HepG2 (cell line): ENCODE data around the gene RNF8. TPM values are rescaled to one million over a fixed set of nuclear protein-coding genes. Genes with fewer than 3 reads are reported as not detected.
A peak's percentile ranks its signal among the peaks of the same experiment; 100 is the strongest.

ENCODE experiments used
- ATAC-seq: fragments of 200-7000 bp; cut with Tn5 transposase; 3 replicates; pipeline ENCODE4 v1.9.1; 2020; ENCODE audit warnings: mild to moderate bottlenecking, moderate library complexity
- BruUV-seq: library from RNA; stranded (reverse); fragments of 400-500 nt; replicated peaks from 2 replicates; lab custom pipeline; 2021; lab: Mats Ljungman, UMichigan
- CTCF ChIA-PET: fragments of 300-600 bp; formaldehyde crosslinking; extraction: SDS; loops from one replicate; lab custom pipeline; 2021; ENCODE audit warnings: low total read pairs, inconsistent platforms, low intra/inter-chr PET ratio; lab: Yijun Ruan, JAX
- POLR2A ChIA-PET: fragments of 350-600 bp; sonication (Branson Sonifier 250); formaldehyde crosslinking; loops from one replicate; lab custom pipeline; 2020; ENCODE audit warnings: antibody characterized with exemption, inconsistent platforms; lab: Yijun Ruan, JAX
- DNase-seq: peaks from one replicate; pipeline ENCODE4 v3.0.0-alpha.2; 2015; ENCODE audit warnings: low spot score
- FAIRE-seq: peaks from 3 replicates; lab custom pipeline; 2011; peaks lifted over from hg19 to GRCh38; lab: Jason Lieb, UNC
- H2AFZ ChIP-seq: one replicate; pipeline ENCODE4 v1.6.1; 2011; ENCODE audit warnings: low read length, inconsistent platforms
- H3K27ac ChIP-seq: fragments of 300-600 bp; 3 replicates; pipeline ENCODE4 v1.8.0; 2011; ENCODE audit warnings: mixed run types, mild to moderate bottlenecking, mixed read lengths, low read length, inconsistent platforms; ENCODE audit not compliant: insufficient read depth; ENCODE audit errors: extremely low read length
- H3K27me3 ChIP-seq, 2 experiments: fragments of 200-600 bp in 1 of 2; 2 replicates in 1 of 2; 3 replicates in 1 of 2; pipeline versions ENCODE4 v1.6.0 to v1.8.0; 2011; ENCODE audit warnings: low read length in 2 of 2, mild to moderate bottlenecking in 2 of 2, moderate library complexity in 2 of 2, inconsistent platforms in 1 of 2; ENCODE audit not compliant: insufficient read depth in 2 of 2, control insufficient read depth in 1 of 2
- H3K36me3 ChIP-seq, 2 experiments: fragments of 200-600 bp in 1 of 2; replicated peaks in 1 of 2; 2 replicates in 1 of 2; 3 replicates in 1 of 2; pipeline versions ENCODE4 v1.5.1 to v1.8.0; 2011; ENCODE audit warnings: low read length in 2 of 2, inconsistent platforms in 1 of 2; ENCODE audit not compliant: insufficient read depth in 2 of 2, control insufficient read depth in 1 of 2
- H3K4me1 ChIP-seq: 2 replicates; pipeline ENCODE4 v1.5.1; 2012; ENCODE audit warnings: low read length, inconsistent platforms; ENCODE audit not compliant: insufficient read depth
- H3K4me2 ChIP-seq: 2 replicates; pipeline ENCODE4 v1.6.0; 2011; ENCODE audit warnings: low read depth, low read length, inconsistent platforms
- H3K4me3 ChIP-seq, 3 experiments: fragments of 200-600 bp in 1 of 3; sonication (generic), shearing (Covaris generic) in 1 of 3; replicated peaks in 1 of 3; 2 replicates each; pipeline ENCODE4 v1.5.1; 2011 to 2016; ENCODE audit warnings: low read length in 3 of 3, inconsistent platforms in 2 of 3, low read depth in 2 of 3, mild to moderate bottlenecking in 2 of 3, control low read depth in 1 of 3, mixed read lengths in 1 of 3; ENCODE audit not compliant: insufficient read depth in 1 of 3
- H3K79me2 ChIP-seq: one replicate; pipeline ENCODE4 v1.6.1; 2011; ENCODE audit warnings: low read length, inconsistent platforms; ENCODE audit not compliant: insufficient read depth
- H3K9ac ChIP-seq: 2 replicates; pipeline ENCODE4 v1.6.0; 2011; ENCODE audit warnings: mild to moderate bottlenecking, low read depth, low read length, inconsistent platforms; ENCODE audit not compliant: insufficient read depth
- H3K9me3 ChIP-seq: 2 replicates; pipeline ENCODE4 v1.5.1; 2012; ENCODE audit warnings: mild to moderate bottlenecking, low read length
- H4K20me1 ChIP-seq: 2 replicates; pipeline ENCODE4 v1.6.0; 2011; ENCODE audit warnings: inconsistent platforms, mild to moderate bottlenecking, low read length, moderate library complexity; ENCODE audit not compliant: insufficient read depth
- EZH2 ChIP-seq: conservative IDR thresholded peaks from 2 replicates; pipeline ENCODE4 v1.6.1; 2012; ENCODE audit warnings: mild to moderate bottlenecking, low read depth, low read length, moderate library complexity
- NFIC ChIP-seq: IDR thresholded peaks from 2 replicates; pipeline ENCODE4 v1.6.1; 2012; ENCODE audit warnings: mild to moderate bottlenecking, low read length, inconsistent platforms
- NFYB ChIP-seq: sonication (generic); formaldehyde crosslinking; IDR thresholded peaks from 2 replicates; pipeline ENCODE4 v1.4.0; 2020; ENCODE audit warnings: missing genetic modification reagents
- PAXIP1 ChIP-seq: sonication (generic); formaldehyde crosslinking; conservative IDR thresholded peaks from 2 replicates; pipeline ENCODE4 v1.4.0; 2020; ENCODE audit warnings: mild to moderate bottlenecking, missing genetic modification reagents, moderate library complexity
- SIN3A ChIP-seq: IDR thresholded peaks from 2 replicates; pipeline ENCODE4 v1.6.1; 2011; ENCODE audit warnings: low read depth, mild to moderate bottlenecking, control low read depth, low read length, borderline replicate concordance
- SYNCRIP ChIP-seq: fragments of 200-400 bp; formaldehyde crosslinking; IDR thresholded peaks from 2 replicates; pipeline ENCODE4 v1.6.1; 2018; ENCODE audit warnings: mild to moderate bottlenecking, low read depth, low read length; ENCODE audit not compliant: insufficient read depth
- UBTF ChIP-seq: sonication (generic); formaldehyde crosslinking; IDR thresholded peaks from 2 replicates; pipeline ENCODE4 v1.4.0; 2020; ENCODE audit warnings: mild to moderate bottlenecking, missing genetic modification reagents
- ZBTB1 ChIP-seq: sonication (generic); formaldehyde crosslinking; IDR thresholded peaks from 2 replicates; pipeline ENCODE4 v1.4.0; 2020; ENCODE audit warnings: missing genetic modification reagents, borderline replicate concordance
- ZNF691 ChIP-seq: sonication (generic); formaldehyde crosslinking; IDR thresholded peaks from 2 replicates; pipeline ENCODE4 v1.4.0; 2020; ENCODE audit warnings: missing genetic modification reagents, low read depth, mild to moderate bottlenecking, borderline replicate concordance
- ZNF792 ChIP-seq: IDR thresholded peaks from 2 replicates; pipeline ENCODE4 v1.6.1; 2016
- WGBS: methylation state at CpG from one replicate; pipeline ENCODE4 v1.1.6; 2017; ENCODE audit warnings: low lambda C conversion rate; 5-methylcytosine and 5-hydroxymethylcytosine counted together
- in situ Hi-C: cut with HindIII; loops from 2 replicates; pipeline ENCODE4 v1.10.0; 2017; ENCODE audit warnings: low pct_unique_long_range_greater_than_20kb; ENCODE audit not compliant: extremely low pct_ligation_motif_present
- intact Hi-C: fragments of 100-400 bp; cut with micrococcal nuclease; formaldehyde crosslinking; loops from one replicate; pipeline ENCODE4 v1.10.0; 2022; ENCODE audit not compliant: unreplicated experiment
- polyA plus RNA-seq, 8 experiments: library from polyadenylated mRNA; depleted of rRNA in 3 of 8; stranded (reverse) in 7 of 8; unstranded in 1 of 8; fragments of >200 nt; fragmentation: Illumina TruSeq in 4 of 8; extraction: Trizol in 4 of 8; gene quantifications; 2 replicates each; pipeline versions ENCODE4 v1.2.1 to v1.2.3, GENCODE V29; 2011 to 2016; ENCODE audit warnings: low read depth in 4 of 8, missing spikeins in 1 of 8, mixed read lengths in 1 of 8; ENCODE audit not compliant: insufficient read depth in 1 of 8
- total RNA-seq, 5 experiments: library from RNA; depleted of rRNA; stranded (reverse); fragments of >200 nt; fragmentation: Illumina TruSeq; extraction: Trizol; gene quantifications; 2 replicates each; pipeline ENCODE4 v1.2.3, GENCODE V29; 2016; ENCODE audit warnings: low read depth in 1 of 5

The RNF8 gene
- total and polyA plus RNA-seq, 2 of the 13 experiments (the other 11 are each of a cell fraction or from before 2014, with no cell fraction given): 21.8 to 47.6 TPM

DNA sequence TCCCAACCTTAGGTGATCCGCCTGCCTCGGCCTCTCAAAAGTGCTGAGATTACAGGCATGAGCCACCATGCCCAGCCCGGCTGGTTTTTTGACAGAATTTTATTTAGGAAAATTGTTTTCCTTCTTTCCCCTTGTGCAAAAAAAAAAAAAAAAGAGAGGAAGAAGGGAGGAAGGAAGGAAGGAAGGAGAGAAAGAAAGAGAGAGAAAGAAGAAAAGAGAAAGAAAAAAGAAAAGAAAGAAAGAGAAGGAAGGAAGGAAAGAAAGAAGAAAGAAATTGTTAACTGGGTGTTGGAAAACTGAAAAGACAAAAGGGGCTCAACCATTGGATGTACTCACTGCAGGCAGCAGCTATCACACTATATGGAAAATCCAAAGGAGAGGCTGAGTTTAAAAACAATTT, 1.4 kb upstream of the RNF8 start:
- ATAC-seq (no peak), FAIRE-seq (no peak), DNase-seq (no peak)
- ChIA-PET POLR2A (no interaction called here), CTCF (no interaction called here)
- no peak overlapping the region for H3K4me2 ChIP-seq
- no peaks in the 10 kb centered on the region for H3K36me3 ChIP-seq
- H3K9me3 ChIP-seq: no peaks in the 10 kb centered on the region
- no peak overlapping the region for H3K27ac ChIP-seq
- in situ Hi-C loops: no loop called here
- H3K79me2 ChIP-seq: peaks cover 28% of the 10 kb centered on the region
- H3K4me3 ChIP-seq: no peak overlapping the region
- WGBS: 88% methylated on average over 3 of the region's 3 CpGs
- TF ChIP-seq SIN3A (no peak), ZNF691 (CRISPR knock-in tag) (no peak), ZBTB1 (no peak), EZH2 (no peak), ZNF792 (CRISPR knock-in tag) (no peak)
- no peaks in the 10 kb centered on the region for H3K27me3 ChIP-seq
- intact Hi-C loops: no loop called here
- H3K4me1 ChIP-seq: peaks cover 32% of the 10 kb centered on the region
- H4K20me1 ChIP-seq: no peaks in the 10 kb centered on the region
- BruUV-seq: no TSS peak
- no peak overlapping the region for H2AFZ ChIP-seq
- no peak overlapping the region for H3K9ac ChIP-seq

DNA sequence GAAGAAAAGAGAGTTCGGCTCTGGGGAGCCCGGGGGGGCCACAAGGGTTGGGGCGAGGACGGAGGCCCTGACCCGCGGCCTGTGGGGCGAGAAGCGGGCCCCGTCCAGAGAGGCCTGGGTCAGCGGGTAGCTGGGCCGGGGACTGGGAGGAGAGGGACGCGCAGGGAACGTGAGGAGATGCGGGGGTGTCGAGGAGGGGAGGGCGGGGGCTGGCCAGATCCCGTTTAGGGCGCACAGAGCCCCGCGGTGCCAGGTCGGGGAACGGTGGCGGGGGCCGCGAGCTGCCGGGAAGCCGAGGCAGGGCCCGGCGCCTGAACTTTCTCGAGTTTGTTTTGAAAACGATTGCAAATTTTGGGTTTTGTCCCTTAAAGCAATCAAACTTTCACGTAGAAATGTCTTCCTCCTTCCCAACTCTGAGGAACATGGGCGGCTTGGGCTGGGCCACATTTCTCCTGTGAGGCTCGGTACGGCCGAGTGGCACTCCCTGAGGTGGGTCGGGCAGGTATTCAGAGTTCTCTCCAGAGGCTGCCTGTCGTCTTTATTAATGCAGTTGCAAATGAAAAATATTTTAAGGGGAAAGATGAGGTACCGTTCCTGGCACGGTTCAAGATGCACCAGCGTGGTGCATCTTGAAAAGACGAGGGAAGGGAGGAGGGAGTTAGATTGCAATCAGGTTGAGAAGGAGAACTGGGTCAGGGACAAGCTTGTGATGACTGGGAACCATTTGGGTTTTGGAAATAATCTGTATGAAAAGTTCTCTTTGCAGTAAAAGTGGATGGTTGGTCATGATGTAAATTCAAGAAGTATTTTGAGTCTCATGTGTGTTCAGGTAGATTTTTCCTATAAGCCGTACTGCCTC, 972 bp downstream of the RNF8 start:
- peak overlapping the region; percentile 82 for H3K4me2 ChIP-seq
- no peak overlapping the region for H2AFZ ChIP-seq
- peaks cover 0 to under 1% of the 10 kb centered on the region in 2 experiments; a peak in 1 of 5 replicates for H3K36me3 ChIP-seq
- DNase-seq: no peak
- peak; percentile 48 for FAIRE-seq
- peak overlapping the region; percentile 91 to 98 (median 96) for H3K4me3 ChIP-seq
- POLR2A ChIA-PET: interaction anchor here (1.0 to 2.1 kb wide), 4 partner anchors 11 to 29 kb away, joined by 3 to 13 read pairs (median 4); no protein-coding TSS in a partner anchor
- in situ Hi-C loops: no loop called here
- H3K9me3 ChIP-seq: no peaks in the 10 kb centered on the region
- peaks cover 48% of the 10 kb centered on the region for H3K4me1 ChIP-seq
- H3K27ac ChIP-seq: peak overlapping the region; percentile 41
- H3K27me3 ChIP-seq: no peaks in the 10 kb centered on the region
- CTCF ChIA-PET: no interaction called here
- BruUV-seq: no TSS peak
- intact Hi-C loops: loop anchor here (2.0 kb wide), 1 partner anchor 16 kb away; no protein-coding TSS in a partner anchor
- ATAC-seq: peak; percentile 63
- peaks cover 38% of the 10 kb centered on the region for H3K79me2 ChIP-seq
- peak overlapping the region; percentile 80 for H3K9ac ChIP-seq
- peaks cover 4% of the 10 kb centered on the region; the same call in 1 of the 2 replicates for H4K20me1 ChIP-seq
- 3% methylated on average over 42 of the region's 44 CpGs for WGBS
- TF ChIP-seq NFIC (no peak), PAXIP1 (no peak), NFYB (CRISPR knock-in tag) (0 out of 2 replicates have a peak, but pooled peaks have one; percentile 22), UBTF (CRISPR knock-in tag) (no peak), SYNCRIP (no peak)
